B cell (primary cell): ENCODE data around the gene ABLIM3.

Source experiments
- CTCF ChIP-seq: fragments of 200-600 bp; IDR thresholded peaks from one replicate; pipeline ENCODE4 v1.8.0; 2022; ENCODE audit warnings: antibody characterized with exemption, mild to moderate bottlenecking
- EZH2 ChIP-seq: IDR thresholded peaks from 2 replicates; pipeline ENCODE4 v1.6.1; 2012; ENCODE audit warnings: borderline replicate concordance, low read depth, mild to moderate bottlenecking, moderate library complexity, low read length; ENCODE audit not compliant: insufficient read depth, poor library complexity, severe bottlenecking

GRCh38 chr5:149207831-149208230 is 66.5 kb downstream of the ABLIM3 start:
- TF ChIP-seq EZH2 (no peak), CTCF (no peak)
